Measurements from ENCODE around the gene CC2D2A. TPM values are rescaled to one million over a fixed set of nuclear protein-coding genes. Genes with fewer than 3 reads are reported as not detected.
A peak's percentile ranks its signal among the peaks of the same experiment; 100 is the strongest.

The CC2D2A gene
- total and polyA plus RNA-seq, 8 donors: 22.8 to 56.3 (median 48.5) TPM

- Histone ChIP-seq H3K36me3 (peaks cover 0 to 69% of the 10 kb centered on the region in 2 donors), H3K9me3 (no peaks in the 10 kb centered on the region), H3K4me1 (no peaks in the 10 kb centered on the region), H3K27me3 (no peaks in the 10 kb centered on the region), H3K27ac (no peak overlapping the region), H3K4me3 (no peak overlapping the region)
- DNase-seq (no peak), ATAC-seq (no peak)
- no peak for TF ChIP-seq CTCF (IDR thresholded peaks at IDR 0.05)
- intact Hi-C loops (cut with DNase I): no loop called here
These were observed 99.1 kb downstream of the CC2D2A start for GRCh38 chr4:15568821-15569220.

- intact Hi-C loops (cut with DNase I): no loop called here
- no peak overlapping the region for H3K4me3 ChIP-seq
- ATAC-seq (no peak), DNase-seq (no peak)
- H3K9me3 ChIP-seq: no peaks in the 10 kb centered on the region
- no peak for TF ChIP-seq CTCF (IDR thresholded peaks at IDR 0.05)
- H3K36me3 ChIP-seq: peaks cover 0 to 59% of the 10 kb centered on the region in 2 donors
- H3K27me3 ChIP-seq: no peaks in the 10 kb centered on the region
- no peak overlapping the region for H3K27ac ChIP-seq
- no peaks in the 10 kb centered on the region for H3K4me1 ChIP-seq
These were observed 100.1 kb downstream of the CC2D2A start for GRCh38 chr4:15569746-15570145.

GRCh38 chr4:15575966-15576365, 106.3 kb downstream of the CC2D2A start:
- Histone ChIP-seq H3K27ac (no peak overlapping the region), H3K4me3 (no peak overlapping the region), H3K36me3 (peaks cover 0 to 13% of the 10 kb centered on the region in 2 donors), H3K9me3 (no peaks in the 10 kb centered on the region), H3K4me1 (no peaks in the 10 kb centered on the region), H3K27me3 (no peaks in the 10 kb centered on the region)
- no peak for TF ChIP-seq CTCF (IDR thresholded peaks at IDR 0.05)
- no peak for DNase-seq
- no peak for ATAC-seq
- intact Hi-C loops (cut with DNase I): no loop called here

DNA sequence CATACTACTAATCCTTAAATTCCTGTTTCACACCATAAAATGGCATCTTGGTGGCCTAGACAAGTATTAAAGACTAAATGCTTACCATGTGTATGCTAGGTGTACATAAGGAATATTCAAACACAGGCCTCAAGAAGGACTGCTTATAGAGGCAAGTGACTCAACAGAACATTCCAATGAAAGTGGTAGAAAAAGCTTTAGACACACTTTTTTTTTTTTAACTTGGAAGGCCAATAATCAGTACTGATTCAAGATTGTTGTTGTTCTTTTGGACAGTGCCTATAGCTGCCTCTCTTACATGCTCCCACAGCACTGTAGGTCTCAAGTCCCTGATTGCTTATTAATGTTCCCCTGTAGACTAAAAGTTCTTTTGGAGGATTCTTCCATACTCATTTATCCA, 107.8 kb downstream of the CC2D2A start:
- Histone ChIP-seq H3K27me3 (no peaks in the 10 kb centered on the region), H3K9me3 (no peaks in the 10 kb centered on the region), H3K27ac (no peak overlapping the region), H3K4me1 (no peaks in the 10 kb centered on the region), H3K4me3 (no peak overlapping the region), H3K36me3 (peaks cover 0 to 13% of the 10 kb centered on the region in 2 donors)
- no peak for TF ChIP-seq CTCF (IDR thresholded peaks at IDR 0.05)
- DNase-seq (no peak), ATAC-seq (peak; percentile 44)
- intact Hi-C loops (cut with DNase I): no loop called here

- DNase-seq (no peak), ATAC-seq (no peak)
- TF ChIP-seq CTCF (IDR thresholded peaks at IDR 0.05): no peak
- Histone ChIP-seq H3K27ac (no peak overlapping the region), H3K9me3 (no peaks in the 10 kb centered on the region), H3K36me3 (no peaks in the 10 kb centered on the region), H3K4me1 (peaks cover 0 to 43% of the 10 kb centered on the region in 2 donors), H3K4me3 (no peak overlapping the region), H3K27me3 (no peaks in the 10 kb centered on the region)
- intact Hi-C loops (cut with DNase I): no loop called here
These were observed 115.1 kb downstream of the CC2D2A start for GRCh38 chr4:15584785-15585184.
